NAMALWA (cell line): ENCODE data around the gene PTPRQ.

Experiments used
- DNase-seq: peaks from one replicate; pipeline ENCODE4 v3.0.0-alpha.2; 2015; ENCODE audit warnings: low spot score

The PTPRQ gene

DNA sequence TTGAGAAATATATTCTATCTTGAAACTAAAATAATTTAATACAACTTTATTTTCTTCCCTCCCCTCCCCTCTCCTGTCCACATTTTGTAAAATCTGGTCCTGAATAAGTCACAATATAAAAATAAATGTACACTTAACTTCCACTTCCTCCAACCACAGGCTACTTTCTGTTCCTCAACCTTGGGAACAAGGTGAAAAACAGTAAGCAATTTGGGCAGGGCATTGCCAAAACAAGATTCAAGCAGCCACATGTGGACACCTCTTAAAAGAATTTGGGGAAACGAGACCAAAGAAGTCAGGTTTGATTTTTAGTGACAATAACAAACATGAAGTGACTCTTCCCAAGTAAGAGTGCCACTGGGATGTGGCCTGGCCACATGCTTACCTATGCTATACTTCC lies 115.7 kb downstream of the PTPRQ start:
- DNase-seq = peak; percentile 58

DNA sequence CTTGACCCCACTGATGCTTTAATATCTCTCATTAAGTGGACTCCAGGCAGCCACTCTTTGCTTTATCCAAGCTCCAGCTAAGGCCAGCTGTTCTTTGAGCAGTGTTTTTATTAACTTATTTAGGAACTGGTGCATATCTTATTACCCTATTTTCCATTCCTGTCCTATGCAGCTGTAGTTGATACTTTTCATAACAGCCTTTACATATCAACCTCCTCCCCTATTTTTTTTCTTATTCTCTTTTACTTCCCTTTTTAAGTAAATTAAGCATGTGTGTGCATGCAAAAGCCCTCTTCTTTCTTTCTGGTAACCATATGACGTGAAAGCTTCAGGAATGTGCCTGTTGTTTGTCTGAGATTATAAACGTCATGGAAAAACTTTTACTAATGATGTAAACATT lies 121.2 kb downstream of the PTPRQ start:
- DNase-seq = peak; percentile 85

DNA sequence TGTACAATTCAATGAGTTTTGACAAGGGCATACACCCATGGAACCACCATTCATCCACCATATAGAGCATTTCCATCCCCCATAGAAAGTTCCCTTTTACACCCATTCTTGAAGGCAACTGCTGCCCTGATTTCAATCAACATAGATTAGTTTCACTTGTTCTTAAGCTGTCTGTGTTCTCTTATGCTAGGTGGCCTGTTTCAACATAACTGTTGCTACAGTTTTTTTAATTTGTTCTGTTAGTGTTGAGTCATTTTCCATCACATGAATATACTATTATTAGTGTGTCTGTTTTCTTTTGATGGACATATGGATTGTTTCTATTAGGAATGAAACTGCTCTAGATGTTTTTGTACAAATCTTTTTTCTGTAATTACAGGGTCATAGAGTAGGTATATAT lies 123.4 kb downstream of the PTPRQ start:
- DNase-seq = peak; percentile 29

DNA sequence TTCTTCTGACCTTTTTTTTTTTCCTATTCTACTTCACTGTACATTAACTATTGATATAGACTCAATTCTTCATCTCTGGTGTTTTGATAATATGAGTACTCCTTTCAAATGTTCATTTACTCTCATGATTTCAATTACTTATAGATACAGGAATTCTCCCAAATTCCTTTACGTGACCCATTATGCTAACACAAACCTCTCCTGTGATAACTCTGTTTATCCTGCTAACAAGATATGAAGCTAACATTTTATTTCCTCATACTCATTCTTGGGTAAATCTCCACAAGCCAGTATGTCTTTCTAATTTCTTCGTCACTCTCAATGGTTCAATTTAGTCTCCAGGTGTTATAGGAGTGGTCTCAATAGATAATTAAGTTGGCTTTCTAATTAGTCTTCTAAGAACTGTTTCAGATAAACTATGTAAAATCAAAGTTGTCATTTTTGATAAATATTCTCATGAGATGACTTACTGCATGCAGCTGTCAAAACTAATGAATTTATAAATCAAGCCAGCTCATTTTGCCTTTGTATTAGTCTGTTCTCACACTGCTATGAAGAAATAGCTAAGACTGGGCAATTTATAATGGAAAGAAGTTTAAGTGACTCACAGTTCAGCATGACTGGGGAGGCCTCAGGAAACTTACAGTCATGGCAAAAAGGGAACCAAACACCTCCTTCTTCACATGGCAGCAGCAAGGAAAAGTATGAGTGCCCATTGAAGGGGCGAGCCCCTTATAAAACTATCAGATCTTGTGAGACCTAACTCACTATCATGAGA lies 132.8 kb downstream of the PTPRQ start:
- no peak for DNase-seq

DNA sequence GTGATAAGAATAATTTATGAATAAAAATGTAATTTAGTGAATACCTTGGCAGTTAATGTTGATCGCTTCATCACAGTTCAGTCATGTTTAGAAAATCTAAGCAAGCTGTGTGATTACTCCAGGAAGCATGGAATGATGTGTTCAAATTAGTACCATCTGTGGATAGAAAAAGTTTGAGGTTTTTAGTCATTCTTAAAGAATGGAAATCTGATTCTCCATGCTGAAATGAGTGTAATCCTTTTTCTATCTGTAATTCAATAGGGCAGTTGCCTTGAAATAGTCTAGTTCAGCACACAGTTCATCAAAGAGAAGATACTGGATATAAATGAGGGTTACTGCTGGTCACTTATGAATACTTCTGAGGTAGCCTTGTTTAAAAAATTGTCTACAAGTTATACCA lies 136.2 kb downstream of the PTPRQ start:
- no peak for DNase-seq

GRCh38 chr12:80581783-80582182 lies 137.7 kb downstream of the PTPRQ start:
- no peak for DNase-seq

DNA sequence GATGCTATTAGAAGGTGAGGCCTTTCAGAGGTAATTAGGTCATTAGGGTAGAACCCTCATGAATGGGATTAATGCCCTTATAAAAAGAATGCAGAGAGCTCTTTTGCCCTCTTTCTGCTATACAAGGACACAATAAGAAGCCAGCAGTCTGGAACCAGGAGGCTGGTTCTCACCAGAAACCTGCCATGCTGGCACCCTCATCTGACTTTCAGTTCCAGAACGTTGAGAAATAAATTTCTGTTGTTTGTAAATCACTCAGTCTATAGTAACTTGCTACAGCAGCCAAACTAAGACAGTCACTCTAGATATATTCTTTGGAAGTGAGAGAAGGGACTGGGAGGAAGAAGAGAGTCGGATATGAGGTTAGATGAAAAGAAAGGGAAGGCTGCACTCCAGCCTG lies 138.4 kb downstream of the PTPRQ start:
- DNase-seq = no peak

- DNase-seq = no peak
These were observed 145.0 kb downstream of the PTPRQ start for GRCh38 chr12:80589077-80589476.

- DNase-seq = no peak
These were observed 146.1 kb downstream of the PTPRQ start for GRCh38 chr12:80590085-80590484.

DNA sequence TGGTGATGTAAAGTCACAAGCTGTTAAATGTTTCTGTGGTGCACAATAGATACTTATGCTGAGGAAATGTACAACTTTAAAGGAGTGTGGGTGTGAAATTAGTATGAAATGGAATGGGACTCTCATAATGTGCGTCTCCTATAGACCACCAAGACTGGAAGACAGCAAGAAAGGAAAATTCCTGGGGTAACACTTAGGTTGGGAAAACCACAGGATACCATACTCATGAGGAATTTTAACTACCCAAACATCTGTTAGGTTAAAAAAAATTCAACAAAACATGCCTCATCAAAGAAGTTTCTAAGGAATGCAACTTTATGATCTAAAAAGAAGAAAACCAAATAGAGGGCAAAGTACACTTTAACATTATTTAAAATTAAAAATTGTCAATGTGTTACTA lies 149.7 kb downstream of the PTPRQ start:
- no peak for DNase-seq

DNA sequence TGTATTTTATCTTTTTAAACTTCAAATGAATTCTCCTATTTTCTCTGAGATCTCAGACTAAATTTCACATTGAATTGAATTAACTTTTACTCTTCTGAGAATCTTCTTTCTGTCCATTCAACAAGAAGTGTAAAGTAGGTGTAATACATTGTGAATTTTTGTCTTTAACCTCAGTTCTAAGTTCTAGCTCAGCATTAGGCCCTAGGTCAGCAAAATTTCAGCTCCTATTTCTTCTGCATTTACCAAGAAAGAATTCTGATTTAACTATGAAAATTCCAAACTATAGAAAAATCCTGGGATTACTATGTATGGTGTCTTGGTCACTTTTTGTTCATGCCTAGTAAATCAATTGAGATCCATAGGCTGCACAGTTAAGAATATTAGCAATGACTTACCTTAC lies 152.5 kb downstream of the PTPRQ start:
- DNase-seq = no peak

DNA sequence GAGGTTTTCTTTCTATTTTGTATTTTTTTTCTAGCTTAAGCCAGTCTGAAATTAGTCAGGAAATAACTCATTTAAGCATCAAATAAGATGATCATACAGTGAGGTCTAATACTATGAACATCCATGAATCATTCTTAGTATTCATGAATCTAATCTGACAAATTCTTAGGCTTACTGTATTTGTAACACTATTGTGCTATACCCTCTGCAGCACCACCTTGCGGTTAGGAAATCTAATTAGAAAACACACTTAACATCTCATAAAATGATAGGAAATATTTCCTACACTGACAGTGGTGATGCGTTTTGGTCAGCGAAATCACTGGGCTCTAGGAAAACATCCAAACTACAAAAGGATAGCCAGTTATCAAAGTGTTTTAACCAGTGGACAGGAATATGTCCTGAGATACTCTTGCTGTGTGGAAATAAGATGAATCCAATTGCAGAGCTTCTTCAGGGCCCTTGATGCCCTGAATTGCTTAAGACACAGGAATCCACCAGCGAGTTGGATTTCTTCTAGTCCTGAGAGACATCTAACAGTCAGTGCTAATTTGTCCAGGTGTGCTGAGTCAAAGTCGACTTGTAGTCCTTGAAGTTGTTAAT lies 154.1 kb downstream of the PTPRQ start:
- DNase-seq = peak; percentile 63

- DNase-seq = no peak
These were observed 158.4 kb downstream of the PTPRQ start for GRCh38 chr12:80602455-80602854.

DNA sequence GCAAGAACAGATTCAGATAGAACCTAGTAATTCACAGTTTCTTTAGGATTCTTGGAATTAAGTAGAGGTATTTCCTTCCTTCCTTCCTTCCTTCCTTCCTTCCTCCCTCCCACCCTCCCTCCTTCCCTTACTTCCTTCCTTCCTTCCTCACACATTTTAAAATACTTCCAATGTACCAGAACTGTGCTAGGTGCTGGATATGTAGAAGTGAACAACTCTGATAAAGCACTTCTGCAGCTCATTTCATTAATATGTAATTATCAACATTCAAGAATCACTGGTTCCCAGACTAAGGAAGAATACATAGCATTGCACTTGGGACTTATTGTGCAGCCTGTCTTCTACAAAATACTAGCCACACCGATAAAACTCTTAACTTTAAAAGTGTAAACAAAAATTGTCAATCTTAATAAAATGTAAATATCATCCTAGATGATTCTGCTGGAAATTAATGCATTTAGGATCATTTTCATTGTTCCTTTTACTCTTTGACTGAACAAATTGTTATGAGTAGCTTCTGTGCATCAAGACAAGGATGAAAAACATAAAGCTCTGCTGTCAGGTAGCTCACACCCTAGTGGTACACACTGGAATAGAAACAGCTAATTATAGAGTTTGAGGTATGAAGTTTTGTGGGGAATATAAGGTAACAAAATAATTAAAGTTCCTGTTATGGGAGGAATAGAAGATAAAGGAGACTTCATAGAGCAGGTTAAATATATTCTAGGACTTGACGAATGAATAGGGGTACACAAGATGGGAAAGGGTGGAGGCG lies 163.5 kb downstream of the PTPRQ start:
- peak; percentile 13 for DNase-seq

- DNase-seq = no peak
These were observed 173.7 kb downstream of the PTPRQ start for GRCh38 chr12:80617733-80618132.

- no peak for DNase-seq
These were observed 176.2 kb downstream of the PTPRQ start for GRCh38 chr12:80620281-80620680.

- DNase-seq = peak; percentile 25
These were observed 178.2 kb downstream of the PTPRQ start for GRCh38 chr12:80622271-80622670.

GRCh38 chr12:80625051-80625450 lies 181.0 kb downstream of the PTPRQ start:
- DNase-seq = no peak

DNA sequence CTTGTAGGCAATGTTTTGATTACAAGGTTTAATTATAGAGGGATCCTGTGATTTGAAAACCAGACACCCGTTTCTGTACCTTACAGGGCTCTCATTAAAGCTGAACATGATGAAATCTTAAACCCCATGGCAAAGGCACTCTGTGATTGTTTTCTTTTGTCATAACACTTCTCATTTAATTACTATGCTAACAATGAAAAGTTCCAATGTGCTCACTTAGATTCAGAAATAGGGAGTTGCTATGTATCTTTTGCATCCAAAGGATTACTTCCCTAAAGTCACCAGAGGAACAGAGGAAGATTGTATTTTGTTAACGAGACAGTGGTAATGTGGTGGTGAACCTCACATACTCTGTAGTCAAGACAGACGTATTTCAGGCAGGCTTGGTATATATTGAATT lies 181.9 kb downstream of the PTPRQ start:
- DNase-seq = no peak

DNA sequence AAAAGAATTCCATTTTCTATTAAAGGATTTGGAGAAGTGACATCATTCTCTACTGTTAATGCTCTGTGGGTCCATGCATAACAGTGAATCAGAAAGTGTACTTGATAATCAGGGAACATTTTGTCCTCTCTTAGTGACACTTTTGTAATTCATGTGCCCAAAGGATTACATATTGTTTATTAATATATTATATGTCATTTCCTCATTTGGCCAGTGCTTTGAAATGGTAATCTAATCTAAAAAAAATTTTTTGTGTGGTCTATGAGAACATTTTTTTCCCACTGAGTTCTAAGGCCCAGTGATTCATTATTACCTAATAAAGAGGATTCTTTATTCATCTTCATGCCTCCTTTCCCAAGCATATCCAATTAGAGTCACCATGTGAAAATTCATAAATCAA lies 183.7 kb downstream of the PTPRQ start:
- no peak for DNase-seq

DNA sequence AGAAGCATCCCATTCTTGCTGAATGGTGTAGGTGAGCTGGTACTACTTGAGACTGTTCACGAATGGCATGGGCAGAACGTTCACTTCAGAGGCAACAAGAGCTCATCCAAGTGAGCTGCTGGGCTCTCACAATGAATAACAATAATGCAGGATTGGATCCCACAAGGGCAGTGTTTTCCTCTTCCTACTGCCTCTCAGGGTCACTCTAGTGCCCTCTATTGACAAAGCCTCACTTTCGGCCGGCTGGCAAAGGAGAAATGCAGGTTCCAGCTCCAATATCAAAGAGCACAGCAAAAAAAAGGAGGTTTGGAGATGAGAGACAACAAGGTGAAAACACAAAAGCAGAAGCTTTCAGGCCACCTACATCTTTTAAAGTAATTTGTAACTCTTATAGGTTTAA lies 188.8 kb downstream of the PTPRQ start:
- peak; percentile 40 for DNase-seq

DNA sequence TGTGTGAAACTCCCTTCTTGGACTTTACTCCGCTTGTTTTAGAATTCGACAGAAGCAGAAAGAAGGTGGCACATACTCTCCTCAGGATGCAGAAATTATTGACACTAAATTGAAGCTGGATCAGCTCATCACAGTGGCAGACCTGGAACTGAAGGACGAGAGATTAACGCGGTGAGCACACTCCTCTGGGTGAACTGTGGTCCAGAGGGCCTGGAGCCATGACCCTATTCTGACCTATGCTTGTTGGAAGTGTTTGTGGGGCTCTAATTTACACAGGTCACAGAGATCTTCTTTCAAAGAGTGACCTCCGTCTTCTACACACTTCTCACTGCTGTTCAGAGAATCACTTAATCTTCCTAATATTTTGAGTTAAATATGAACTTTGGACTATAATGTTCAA lies 190.9 kb downstream of the PTPRQ start:
- DNase-seq = no peak

GRCh38 chr12:80636832-80637231 lies 192.8 kb downstream of the PTPRQ start:
- DNase-seq = no peak
